ENCODE data around the gene WDR48. TPM values are rescaled to one million over a fixed set of nuclear protein-coding genes. Genes with fewer than 3 reads are reported as not detected.
A peak's percentile ranks its signal among the peaks of the same experiment; 100 is the strongest.

The WDR48 gene
- total RNA-seq, 3 donors from 2014 or later, result 32.8 to 48.9 (median 33.8) TPM

DNA sequence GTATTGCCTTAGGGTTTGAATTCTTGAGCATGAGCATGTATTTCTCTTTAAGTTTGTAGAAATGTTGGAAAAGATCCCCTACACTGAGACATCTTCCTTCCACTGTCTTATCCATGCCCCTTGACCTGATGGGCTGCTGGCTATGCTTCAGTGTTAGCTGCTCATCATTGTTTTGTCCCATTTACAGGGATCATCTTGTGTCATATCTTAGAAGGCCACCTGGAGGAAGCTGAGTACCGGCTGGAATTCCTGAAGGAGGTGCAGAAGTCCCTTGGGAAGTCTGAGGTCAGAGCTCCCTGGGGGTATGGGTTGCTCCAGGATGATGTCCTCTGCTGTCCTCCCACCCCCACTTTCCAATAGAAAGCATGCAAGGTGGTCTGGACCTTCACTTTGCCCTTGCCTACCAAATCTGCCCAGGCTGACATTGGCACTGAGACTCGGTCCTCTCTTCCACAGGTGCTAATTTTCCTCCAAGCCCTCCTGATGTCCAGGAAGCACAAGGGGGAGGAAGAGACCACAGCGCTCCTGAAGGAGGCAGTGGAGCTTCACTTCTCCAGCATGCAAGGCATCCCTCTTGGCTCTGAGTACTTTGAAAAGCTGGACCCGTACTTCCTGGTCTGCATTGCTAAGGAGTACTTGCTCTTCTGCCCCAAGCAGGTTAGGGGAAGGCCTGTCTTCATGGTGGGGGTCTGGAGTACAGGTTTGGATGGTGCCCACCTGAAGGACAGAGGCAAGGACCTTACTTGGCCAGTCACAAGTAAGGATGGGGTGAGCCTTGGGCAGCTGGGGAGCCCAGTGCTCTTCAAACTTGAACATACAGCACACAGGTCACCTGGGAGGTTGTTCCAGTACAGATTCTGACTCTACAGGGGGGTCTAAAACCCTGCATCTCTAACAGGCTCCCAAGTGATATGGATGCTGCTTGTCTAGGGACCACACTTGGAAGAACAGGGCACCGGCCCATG lies 73.3 kb downstream of the WDR48 start:
- peaks cover 0 to 5% of the 10 kb centered on the region in 2 donors for H3K4me1 ChIP-seq
- no peaks in the 10 kb centered on the region for H3K9me3 ChIP-seq
- DNase-seq (ENCODE audit: low spot score in 2 of 2), result peak; percentile 57 to 58
- intact Hi-C loops (cut with DNase I; ENCODE audit: low total_unique reads), result no loop called here
- no peak overlapping the region for H3K4me3 ChIP-seq
- H3K27me3 ChIP-seq, result no peaks in the 10 kb centered on the region
- H3K36me3 ChIP-seq, result no peaks in the 10 kb centered on the region
- TF ChIP-seq POLR2A (IDR thresholded peaks at IDR 0.05) (no peak), POLR2AphosphoS5 (IDR thresholded peaks at IDR 0.05) (peak in 1 of 3 donors; percentile 39)
- TF ChIP-seq, protein P1, sequence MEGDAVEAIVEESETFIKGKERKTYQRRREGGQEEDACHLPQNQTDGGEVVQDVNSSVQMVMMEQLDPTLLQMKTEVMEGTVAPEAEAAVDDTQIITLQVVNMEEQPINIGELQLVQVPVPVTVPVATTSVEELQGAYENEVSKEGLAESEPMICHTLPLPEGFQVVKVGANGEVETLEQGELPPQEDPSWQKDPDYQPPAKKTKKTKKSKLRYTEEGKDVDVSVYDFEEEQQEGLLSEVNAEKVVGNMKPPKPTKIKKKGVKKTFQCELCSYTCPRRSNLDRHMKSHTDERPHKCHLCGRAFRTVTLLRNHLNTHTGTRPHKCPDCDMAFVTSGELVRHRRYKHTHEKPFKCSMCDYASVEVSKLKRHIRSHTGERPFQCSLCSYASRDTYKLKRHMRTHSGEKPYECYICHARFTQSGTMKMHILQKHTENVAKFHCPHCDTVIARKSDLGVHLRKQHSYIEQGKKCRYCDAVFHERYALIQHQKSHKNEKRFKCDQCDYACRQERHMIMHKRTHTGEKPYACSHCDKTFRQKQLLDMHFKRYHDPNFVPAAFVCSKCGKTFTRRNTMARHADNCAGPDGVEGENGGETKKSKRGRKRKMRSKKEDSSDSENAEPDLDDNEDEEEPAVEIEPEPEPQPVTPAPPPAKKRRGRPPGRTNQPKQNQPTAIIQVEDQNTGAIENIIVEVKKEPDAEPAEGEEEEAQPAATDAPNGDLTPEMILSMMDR (IDR thresholded peaks at IDR 0.05), result peak in 2 of 3 donors; percentile 50 to 71
- peak overlapping the region; percentile 78 to 93 for H3K27ac ChIP-seq

DNA sequence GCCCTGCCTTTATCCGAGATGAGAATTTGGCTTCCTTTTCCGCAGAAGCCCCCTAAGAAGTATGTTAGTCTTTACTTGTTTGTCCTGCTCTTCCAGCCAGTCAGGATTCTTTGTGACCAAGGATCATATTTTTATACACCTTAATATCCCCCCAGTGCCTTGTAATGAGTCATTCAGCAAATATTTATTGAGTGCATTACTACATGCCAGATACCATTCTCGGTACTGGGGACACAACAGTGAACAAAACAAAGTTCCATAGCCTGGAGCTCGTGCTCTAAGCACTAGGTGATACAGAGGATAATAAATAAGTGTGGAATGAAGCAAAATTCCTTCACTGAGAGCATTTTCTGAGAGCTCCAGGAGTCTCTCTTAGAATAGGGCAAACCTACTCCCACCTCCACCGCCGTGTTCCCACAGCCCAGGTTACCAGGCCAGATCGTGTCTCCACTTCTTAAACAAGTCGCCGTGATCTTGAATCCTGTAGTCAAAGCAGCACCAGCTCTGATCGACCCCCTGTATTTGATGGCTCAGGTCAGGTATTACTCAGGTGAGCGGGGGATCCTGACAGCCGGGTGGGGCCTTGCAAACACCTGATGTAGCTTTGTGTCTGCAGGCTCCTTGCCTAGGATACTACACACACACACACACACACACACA lies 74.2 kb downstream of the WDR48 start:
- no peaks in the 10 kb centered on the region for H3K9me3 ChIP-seq
- no peaks in the 10 kb centered on the region for H3K36me3 ChIP-seq
- TF ChIP-seq, protein P1 (IDR thresholded peaks at IDR 0.05), result no peak
- TF ChIP-seq POLR2A (IDR thresholded peaks at IDR 0.05), result no peak
- no peak for TF ChIP-seq POLR2AphosphoS5 (IDR thresholded peaks at IDR 0.05)
- no peak overlapping the region for H3K4me3 ChIP-seq
- peak overlapping the region; percentile 78 to 93 for H3K27ac ChIP-seq
- intact Hi-C loops (cut with DNase I; ENCODE audit: low total_unique reads), result no loop called here
- peak in 1 of 2 donors; percentile 48 for DNase-seq (ENCODE audit: low spot score in 2 of 2)
- H3K27me3 ChIP-seq, result no peaks in the 10 kb centered on the region
- peaks cover 0 to 5% of the 10 kb centered on the region in 2 donors for H3K4me1 ChIP-seq

DNA sequence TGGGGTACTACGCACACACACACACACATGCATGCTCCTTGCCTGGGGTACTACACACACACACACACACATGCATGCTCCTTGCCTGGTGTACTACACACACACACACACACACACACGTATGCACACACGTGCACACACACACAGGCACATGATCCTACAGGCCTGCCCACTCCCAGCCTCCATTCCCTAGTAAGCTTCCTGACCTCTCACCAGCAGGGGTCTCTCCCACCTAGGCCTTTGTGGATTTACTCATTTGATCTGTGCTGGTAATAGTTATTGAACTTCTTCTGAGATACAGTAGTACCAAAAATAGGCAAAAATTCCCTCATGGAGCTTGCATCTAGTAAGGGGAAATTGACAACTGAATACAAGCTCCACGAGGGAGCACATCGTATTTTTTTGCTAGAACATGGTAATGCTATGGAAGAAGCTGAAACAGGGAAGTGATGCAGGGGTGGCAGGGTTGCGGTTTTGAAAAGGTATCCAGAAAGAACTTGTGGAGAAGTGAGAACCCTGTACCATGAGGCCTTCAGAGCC lies 74.8 kb downstream of the WDR48 start:
- H3K4me3 ChIP-seq, result no peak overlapping the region
- intact Hi-C loops (cut with DNase I; ENCODE audit: low total_unique reads), result no loop called here
- peak; percentile 20 to 43 for DNase-seq (ENCODE audit: low spot score in 2 of 2)

DNA sequence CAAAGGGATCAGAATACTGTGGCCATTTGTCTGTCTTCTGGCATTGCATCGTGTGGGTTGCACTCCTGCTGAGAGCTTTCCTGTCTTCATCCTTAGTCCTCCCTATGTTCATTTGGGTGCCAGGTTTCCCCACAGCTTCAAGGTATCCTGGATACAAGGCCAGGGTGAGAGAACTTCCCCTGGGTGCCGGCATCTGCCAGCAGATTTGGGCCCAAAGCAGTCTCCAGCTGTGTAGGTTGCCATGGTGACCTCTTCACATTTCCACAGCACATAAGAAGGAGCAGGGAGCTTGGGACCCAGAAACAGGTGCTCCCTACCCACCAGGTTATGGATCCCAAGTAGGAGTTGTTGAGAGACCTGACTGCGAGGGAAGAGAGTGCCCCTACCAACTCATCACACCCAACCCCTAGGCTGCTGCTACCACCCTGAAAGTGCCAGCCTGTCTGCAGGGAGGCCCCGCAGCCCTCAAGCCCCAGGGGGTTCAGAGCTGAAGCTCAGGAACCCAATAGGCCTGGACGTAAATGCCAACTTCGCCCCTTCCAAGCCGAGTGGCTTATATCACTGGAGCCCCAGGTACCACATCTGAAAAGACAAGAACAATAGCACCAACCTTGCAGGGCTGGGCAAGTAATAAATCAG lies 75.6 kb downstream of the WDR48 start:
- Histone ChIP-seq H3K27me3 (no peaks in the 10 kb centered on the region), H3K9me3 (no peaks in the 10 kb centered on the region), H3K27ac (peak overlapping the region in 1 of 2 donors; percentile 93), H3K4me1 (peaks cover 0 to 5% of the 10 kb centered on the region in 2 donors), H3K36me3 (no peaks in the 10 kb centered on the region), H3K4me3 (no peak overlapping the region)
- intact Hi-C loops (cut with DNase I; ENCODE audit: low total_unique reads), result no loop called here
- TF ChIP-seq POLR2A (IDR thresholded peaks at IDR 0.05), result no peak
- no peak for TF ChIP-seq POLR2AphosphoS5 (IDR thresholded peaks at IDR 0.05)
- TF ChIP-seq, protein P1 (IDR thresholded peaks at IDR 0.05), result no peak
- DNase-seq (ENCODE audit: low spot score in 2 of 2), result peak in 1 of 2 donors; percentile 31

More for the DNA sequence above, 74.8 kb downstream of the WDR48 start:
- TF ChIP-seq, protein P1 (IDR thresholded peaks at IDR 0.05), result peak; percentile 28 to 54 (median 40)
- TF ChIP-seq POLR2A (IDR thresholded peaks at IDR 0.05), result no peak
- peak overlapping the region; percentile 78 to 93 for H3K27ac ChIP-seq
- no peaks in the 10 kb centered on the region for H3K9me3 ChIP-seq
- H3K4me1 ChIP-seq, result peaks cover 0 to 5% of the 10 kb centered on the region in 2 donors
- H3K27me3 ChIP-seq, result no peaks in the 10 kb centered on the region
- no peaks in the 10 kb centered on the region for H3K36me3 ChIP-seq
